GM12872 (cell line): ENCODE measurements around the gene TMEM94.

Experiments
- CTCF ChIP-seq: IDR thresholded peaks from 3 replicates; pipeline ENCODE4 v1.5.1; 2011; ENCODE audit warnings: low read depth, mild to moderate bottlenecking, low read length, moderate library complexity; ENCODE audit not compliant: insufficient read depth

The TMEM94 gene

GRCh38 chr17:75491680-75492079 lies 35.2 kb downstream of the TMEM94 start:
- no peak for TF ChIP-seq CTCF

- TF ChIP-seq CTCF = no peak
These were observed 36.2 kb downstream of the TMEM94 start for GRCh38 chr17:75492555-75493168.

- no peak for TF ChIP-seq CTCF
These were observed 37.2 kb downstream of the TMEM94 start for GRCh38 chr17:75493476-75494129.

GRCh38 chr17:75494326-75494877 lies 38.0 kb downstream of the TMEM94 start:
- TF ChIP-seq CTCF = no peak

GRCh38 chr17:75496005-75496404 lies 39.6 kb downstream of the TMEM94 start:
- no peak for TF ChIP-seq CTCF

- TF ChIP-seq CTCF = no peak
These were observed 41.7 kb downstream of the TMEM94 start for GRCh38 chr17:75498039-75498725.

GRCh38 chr17:75498726-75499213 lies 42.3 kb downstream of the TMEM94 start:
- no peak for TF ChIP-seq CTCF
